ENCODE measurements around the gene GP1BA.

GRCh38 chr17:4908301-4908700, 23.8 kb upstream of the GP1BA start:
- TF ChIP-seq CTCF (IDR thresholded peaks at IDR 0.05) (no peak), NFE2L1 (CRISPR knock-in tag; IDR thresholded peaks at IDR 0.05) (no peak), CREB1 (CRISPR knock-in tag; IDR thresholded peaks at IDR 0.05) (no peak), CBFB (CRISPR knock-in tag; IDR thresholded peaks at IDR 0.05; ENCODE audit: low read depth) (no peak), USF1 (CRISPR knock-in tag; IDR thresholded peaks at IDR 0.05) (no peak), FOXJ3 (CRISPR knock-in tag; IDR thresholded peaks at IDR 0.05; ENCODE audit: borderline replicate concordance) (no peak), ZNF423 (CRISPR knock-in tag; IDR thresholded peaks at IDR 0.05) (no peak), CREM (CRISPR knock-in tag; IDR thresholded peaks at IDR 0.05) (no peak), ESRRA (CRISPR knock-in tag; IDR thresholded peaks at IDR 0.05; ENCODE audit: borderline replicate concordance) (no peak), MAX (CRISPR knock-in tag; IDR thresholded peaks at IDR 0.05) (no peak), PRDM15 (CRISPR knock-in tag; IDR thresholded peaks at IDR 0.05) (no peak), ELF4 (CRISPR knock-in tag; IDR thresholded peaks at IDR 0.05; ENCODE audit: low read depth) (no peak), ARID4B (CRISPR knock-in tag; IDR thresholded peaks at IDR 0.05; ENCODE audit: borderline replicate concordance) (no peak), FOXP1 (CRISPR knock-in tag; IDR thresholded peaks at IDR 0.05; ENCODE audit: borderline replicate concordance) (no peak)
